RWPE2 (cell line): ENCODE results near the gene UBE3C.

ENCODE experiments used
- ATAC-seq: fragments of 200-7000 bp; cut with Tn5 transposase; 3 replicates; pipeline ENCODE4 v1.9.1; 2021; ENCODE audit warnings: low read depth
- DNase-seq: peaks from one replicate; pipeline ENCODE4 v3.0.0-alpha.2; 2020; ENCODE audit warnings: low spot score
- H3K27ac ChIP-seq: fragments of 450-650 bp; 2 replicates; pipeline ENCODE4 v1.5.1; 2017; ENCODE audit warnings: mild to moderate bottlenecking; ENCODE audit not compliant: poor library complexity, severe bottlenecking
- H3K27me3 ChIP-seq: fragments of 250-450 bp; sonication (Bioruptor Pico); 2 replicates; pipeline ENCODE4 v1.5.1; 2021; ENCODE audit warnings: mild to moderate bottlenecking, moderate library complexity; ENCODE audit not compliant: insufficient read depth, poor library complexity, severe bottlenecking
- H3K36me3 ChIP-seq: fragments of 250-450 bp; sonication (Bioruptor Pico); 2 replicates; pipeline ENCODE4 v1.5.1; 2020; ENCODE audit warnings: low read depth, mild to moderate bottlenecking, moderate library complexity
- H3K4me1 ChIP-seq: fragments of 250-450 bp; sonication (Bioruptor Pico); 2 replicates; pipeline ENCODE4 v1.5.1; 2021; ENCODE audit warnings: mild to moderate bottlenecking, moderate library complexity; ENCODE audit not compliant: insufficient read depth, poor library complexity, severe bottlenecking
- H3K4me3 ChIP-seq: fragments of 250-450 bp; sonication (Bioruptor Pico); 2 replicates; pipeline ENCODE4 v1.5.1; 2021; ENCODE audit warnings: mild to moderate bottlenecking, moderate library complexity; ENCODE audit not compliant: severe bottlenecking
- H3K9me3 ChIP-seq: fragments of 250-450 bp; sonication (Bioruptor Pico); 2 replicates; pipeline ENCODE4 v1.5.1; 2021; ENCODE audit warnings: mild to moderate bottlenecking, moderate library complexity; ENCODE audit not compliant: severe bottlenecking
- CTCF ChIP-seq: fragments of 450-650 bp; IDR thresholded peaks from one replicate; pipeline ENCODE4 v1.5.1; 2017; ENCODE audit warnings: mild to moderate bottlenecking, moderate library complexity; ENCODE audit not compliant: poor library complexity, severe bottlenecking

UBE3C gene

GRCh38 chr7:157138424-157139110 lies at the start of gene UBE3C:
TSS of gene UBE3C (plus strand) at chr7:157138926. CDS start at chr7:157139273, 347 bp downstream.
- H3K4me1 ChIP-seq = peaks cover 19% of the 10 kb centered on the region
- TF ChIP-seq CTCF = no peak
- peak within 1 kb of the TSS; percentile 92 for H3K4me3 ChIP-seq
- no peaks in the 10 kb centered on the region for H3K9me3 ChIP-seq
- no peaks in the 10 kb centered on the region for H3K27me3 ChIP-seq
- peak within 1 kb of the TSS; percentile 97 for H3K27ac ChIP-seq
- ATAC-seq = peak; percentile 70
- H3K36me3 ChIP-seq = peaks cover 38% of the 10 kb centered on the region
- DNase-seq = peak; percentile 80

DNA sequence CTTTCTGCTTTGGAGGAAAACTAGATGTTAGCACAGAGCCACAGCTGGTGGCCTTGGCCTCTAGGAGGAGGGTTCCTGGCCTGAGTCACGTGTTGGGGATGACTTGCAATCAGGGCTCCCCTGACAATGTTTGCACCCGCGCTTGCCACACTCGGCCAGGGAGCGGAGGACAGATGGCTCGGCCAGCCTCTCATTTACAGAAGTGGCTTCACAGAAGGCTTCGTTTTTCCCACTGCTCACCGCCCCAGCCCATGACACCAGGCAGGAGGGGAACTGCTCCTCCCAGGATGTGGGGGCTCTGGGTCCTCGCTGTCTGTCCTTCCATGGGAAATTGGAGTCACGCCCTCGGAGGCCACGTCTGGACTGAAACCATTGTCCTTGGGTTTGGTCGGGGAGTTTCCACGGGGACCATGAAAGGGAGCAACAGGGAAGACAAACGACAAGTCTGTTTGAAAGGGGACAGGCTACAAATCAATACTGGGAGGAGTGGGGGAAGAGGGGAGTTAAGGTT lies 49.6 kb upstream of the UBE3C start:
- peaks cover 4% of the 10 kb centered on the region for H3K9me3 ChIP-seq
- no peak overlapping the region for H3K4me3 ChIP-seq

GRCh38 chr7:157090485-157091165 lies 48.1 kb upstream of the UBE3C start:
- Histone ChIP-seq H3K36me3 (no peaks in the 10 kb centered on the region), H3K9me3 (no peaks in the 10 kb centered on the region), H3K27me3 (peaks cover 2% of the 10 kb centered on the region), H3K27ac (no peak overlapping the region), H3K4me1 (no peaks in the 10 kb centered on the region), H3K4me3 (no peak overlapping the region)
- ATAC-seq (no peak), DNase-seq (no peak)
- TF ChIP-seq CTCF = no peak

More for the DNA sequence above, 49.6 kb upstream of the UBE3C start:
- H3K27ac ChIP-seq = no peak overlapping the region
- H3K27me3 ChIP-seq = peaks cover 2% of the 10 kb centered on the region
- no peaks in the 10 kb centered on the region for H3K4me1 ChIP-seq
- no peaks in the 10 kb centered on the region for H3K36me3 ChIP-seq
- no peak for TF ChIP-seq CTCF
- no peak for ATAC-seq
- no peak for DNase-seq

- DNase-seq (no peak), ATAC-seq (no peak)
- H3K4me1 ChIP-seq = no peaks in the 10 kb centered on the region
- peaks cover 2% of the 10 kb centered on the region for H3K27me3 ChIP-seq
- H3K4me3 ChIP-seq = no peak overlapping the region
- no peak for TF ChIP-seq CTCF
- no peaks in the 10 kb centered on the region for H3K36me3 ChIP-seq
- H3K27ac ChIP-seq = no peak overlapping the region
- H3K9me3 ChIP-seq = no peaks in the 10 kb centered on the region
Observed at GRCh38 chr7:157096286-157097055, 42.3 kb upstream of the UBE3C start.
